Measurements from ENCODE around the gene FASTKD1.
A peak's percentile ranks its signal among the peaks of the same experiment; 100 is the strongest.
"Not testable (repeated sequence)": the region's sequence is repeated elsewhere in the genome, so short reads cannot be mapped to it uniquely, and the experiment has no call there.

FASTKD1 gene

DNA sequence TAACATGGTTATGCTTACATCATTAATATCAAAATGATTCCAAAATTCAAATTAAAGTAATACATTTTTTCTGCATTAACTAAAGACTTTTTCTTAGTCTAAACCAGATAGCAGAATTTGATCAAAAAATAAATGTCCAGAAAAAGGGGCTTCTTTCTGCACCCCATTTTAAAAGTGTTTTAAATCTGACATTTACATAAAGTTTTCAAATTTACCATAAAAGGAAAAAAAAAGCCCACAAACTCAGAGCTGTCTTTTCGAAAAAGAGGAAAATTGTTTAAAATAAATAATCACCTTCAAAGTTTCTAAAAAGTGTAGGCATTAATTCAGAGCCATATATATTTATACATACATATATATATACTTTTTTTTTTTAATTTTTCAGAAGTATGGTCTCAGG is 1.5 kb downstream of the FASTKD1 start:
- no peak for DNase-seq (ENCODE audit: low read depth in 1 of 2, low spot score in 1 of 2)

DNA sequence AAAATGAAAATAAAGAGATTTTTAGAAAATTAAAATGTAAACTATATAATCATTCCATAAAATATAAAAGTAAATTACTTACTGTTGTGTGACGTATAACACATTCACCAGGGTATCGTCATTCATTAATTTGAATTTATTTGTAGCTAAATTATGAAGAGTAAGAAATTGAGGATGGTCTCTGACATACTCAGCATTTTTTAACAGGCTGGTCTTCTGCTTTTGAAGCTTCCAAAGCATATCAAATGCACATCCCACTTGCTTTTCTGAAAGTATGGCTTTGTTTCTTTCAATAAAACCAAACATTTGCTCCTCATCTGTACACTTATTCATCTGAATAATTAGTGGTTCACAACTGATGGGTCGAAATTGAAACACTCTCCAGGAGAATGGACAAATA is 2.1 kb downstream of the FASTKD1 start:
- no peak for DNase-seq (ENCODE audit: low read depth in 1 of 2, low spot score in 1 of 2)

DNA sequence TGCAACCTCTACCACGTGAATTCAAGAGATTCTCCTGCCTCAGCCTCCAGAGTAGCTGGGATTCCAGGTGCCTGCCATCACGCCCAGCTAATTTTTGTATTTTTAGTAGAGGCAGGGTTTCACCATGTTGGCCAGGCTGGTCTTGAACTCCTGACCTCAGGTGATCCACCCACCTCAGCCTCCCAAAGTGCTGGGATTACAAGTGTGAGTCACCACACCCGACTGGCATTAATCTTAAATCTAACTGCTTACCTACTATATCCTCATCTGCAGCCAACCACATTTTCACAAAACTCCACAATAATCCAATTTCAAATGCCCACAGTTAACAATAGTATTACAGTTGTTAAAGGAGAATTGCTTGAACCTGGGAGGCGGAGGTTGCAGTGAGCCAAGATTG is 2.9 kb downstream of the FASTKD1 start:
- DNase-seq (ENCODE audit: low read depth in 1 of 2, low spot score in 1 of 2): not testable (repeated sequence)

DNA sequence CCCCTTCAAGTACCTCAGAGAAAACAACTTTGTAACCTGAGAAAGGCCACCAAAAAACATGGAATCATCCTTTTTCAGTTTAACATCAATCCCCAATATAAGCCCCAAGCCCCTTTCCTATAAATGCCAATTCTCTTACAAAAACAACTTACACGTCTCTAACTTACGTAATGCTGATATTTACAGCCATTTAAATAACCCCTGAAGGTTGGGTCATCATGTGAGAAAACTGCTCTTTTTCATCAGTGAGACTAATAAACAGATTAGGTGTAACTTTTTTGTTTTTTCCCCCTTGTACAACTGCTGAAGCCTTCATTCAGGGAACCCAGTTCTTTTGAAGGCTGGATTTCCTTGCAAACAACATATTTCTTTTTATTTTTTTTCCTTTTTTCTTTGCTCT is 3.7 kb downstream of the FASTKD1 start:
- no peak for DNase-seq (ENCODE audit: low read depth in 1 of 2, low spot score in 1 of 2)

DNA sequence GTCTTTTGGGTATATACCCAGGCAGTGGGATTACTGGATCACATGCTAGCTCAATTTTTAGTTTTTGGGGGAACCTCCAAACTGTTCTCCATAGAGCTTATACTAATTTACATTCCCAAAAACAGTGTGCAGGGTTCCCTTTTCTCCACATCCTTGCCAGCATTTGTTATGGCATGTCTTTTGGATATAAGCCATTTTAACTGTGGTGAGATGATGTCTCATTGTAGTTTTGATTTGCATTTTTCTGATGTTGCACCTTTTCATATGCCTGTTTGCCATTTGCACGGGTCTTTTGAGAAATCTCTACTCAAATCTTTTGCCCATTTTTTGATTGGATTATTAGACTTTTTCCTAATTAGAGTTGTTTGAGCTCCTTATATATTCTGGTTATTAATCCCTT is 8.0 kb downstream of the FASTKD1 start:
- DNase-seq (ENCODE audit: low read depth in 1 of 2, low spot score in 1 of 2): no peak

DNA sequence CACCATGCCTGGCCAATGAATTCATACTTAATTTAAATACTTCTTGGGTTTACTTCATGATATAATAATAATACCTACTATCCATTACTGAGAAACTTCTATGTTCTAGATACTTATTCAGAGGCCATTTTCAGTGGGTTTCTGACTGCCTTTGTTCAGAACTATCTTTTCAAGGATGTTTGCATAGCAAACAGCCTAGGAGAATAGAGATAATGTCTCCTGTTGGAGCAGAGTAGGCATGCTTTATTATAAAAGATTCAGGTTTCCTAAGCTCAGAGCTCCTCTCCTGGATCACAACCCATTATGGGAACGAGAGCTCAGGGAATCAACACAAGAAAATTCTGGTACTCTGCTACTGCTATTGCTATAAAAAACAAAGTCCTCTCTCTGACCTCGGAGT is 11.1 kb downstream of the FASTKD1 start:
- DNase-seq (ENCODE audit: low read depth in 1 of 2, low spot score in 1 of 2): no peak

DNA sequence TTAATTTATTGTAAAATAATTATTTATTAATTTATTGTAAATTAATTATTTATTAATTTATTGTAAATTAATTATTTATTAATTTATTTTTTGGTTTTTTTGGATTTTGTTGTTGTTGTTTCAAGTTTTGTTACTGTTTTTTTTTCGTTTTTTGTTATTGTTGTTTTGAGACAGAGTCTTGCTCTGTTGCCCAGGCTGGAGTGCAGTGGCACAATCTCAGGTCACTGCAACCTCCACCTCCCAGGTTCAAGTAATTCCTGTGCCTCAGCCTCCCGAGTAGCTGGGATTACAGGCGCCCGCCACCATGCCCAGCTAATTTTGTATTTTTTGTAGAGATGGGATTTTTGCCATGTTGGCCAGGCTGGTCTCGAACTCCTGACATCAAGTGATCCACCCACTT is 11.6 kb downstream of the FASTKD1 start:
- DNase-seq (ENCODE audit: low read depth in 1 of 2, low spot score in 1 of 2): not testable (repeated sequence)

DNA sequence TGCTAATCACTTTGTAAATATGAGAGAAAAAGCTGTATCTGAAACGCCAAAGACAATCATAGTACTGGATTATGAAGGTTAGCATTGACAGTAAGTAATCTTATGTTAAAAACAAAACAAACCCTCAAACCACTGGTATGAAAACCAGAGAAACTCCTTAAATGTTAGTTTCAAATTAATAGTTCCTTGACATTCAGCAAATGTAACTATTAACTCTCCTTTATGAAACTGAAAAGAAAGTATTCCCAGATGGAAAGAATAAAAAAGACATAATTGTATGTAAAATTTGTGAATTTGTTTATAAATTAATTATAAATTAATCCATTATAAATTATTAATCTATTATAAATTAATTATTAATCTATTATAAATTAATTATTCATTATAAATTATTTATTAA is 12.3 kb downstream of the FASTKD1 start:
- DNase-seq (ENCODE audit: low read depth in 1 of 2, low spot score in 1 of 2): no peak

DNA sequence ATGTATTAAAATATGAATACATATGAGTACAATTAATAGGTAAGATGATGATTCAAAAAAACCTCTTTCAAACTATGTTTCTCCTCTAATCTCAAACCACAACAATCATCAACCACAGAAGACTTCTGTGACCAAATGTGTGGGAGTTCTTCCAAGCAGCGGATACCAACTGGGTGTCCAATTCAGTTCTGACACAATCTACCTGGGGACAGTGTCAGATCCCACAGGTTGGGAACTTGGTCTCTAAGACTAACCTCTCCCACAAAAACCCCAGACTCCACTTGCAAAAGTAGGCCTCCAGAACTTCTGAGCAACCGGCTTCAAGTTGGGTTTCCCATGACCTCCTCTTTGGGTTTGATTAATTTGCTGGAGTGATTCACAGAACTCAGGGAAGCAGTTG is 26.9 kb downstream of the FASTKD1 start:
- DNase-seq (ENCODE audit: low read depth in 1 of 2, low spot score in 1 of 2): no peak

DNA sequence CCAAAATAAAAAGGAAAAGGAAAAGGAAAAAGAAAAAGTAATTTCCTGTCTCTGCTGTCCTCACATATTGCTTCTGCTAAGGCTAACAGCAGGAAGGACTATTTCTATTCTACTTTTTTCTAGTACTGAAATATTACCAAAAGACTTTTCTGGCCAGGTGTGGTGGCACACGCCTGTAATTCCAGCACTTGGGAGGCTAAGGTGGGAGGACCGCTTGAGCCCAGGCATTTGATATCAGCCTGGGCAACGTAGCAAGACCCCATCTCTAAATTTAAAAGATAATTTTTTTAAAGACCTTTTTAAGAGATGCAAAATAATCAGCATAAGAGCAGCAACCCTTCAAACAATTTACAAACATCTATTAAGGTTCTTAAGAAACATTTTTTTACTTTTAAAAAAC is 31.2 kb downstream of the FASTKD1 start:
- no peak for DNase-seq (ENCODE audit: low read depth in 1 of 2, low spot score in 1 of 2)

DNA sequence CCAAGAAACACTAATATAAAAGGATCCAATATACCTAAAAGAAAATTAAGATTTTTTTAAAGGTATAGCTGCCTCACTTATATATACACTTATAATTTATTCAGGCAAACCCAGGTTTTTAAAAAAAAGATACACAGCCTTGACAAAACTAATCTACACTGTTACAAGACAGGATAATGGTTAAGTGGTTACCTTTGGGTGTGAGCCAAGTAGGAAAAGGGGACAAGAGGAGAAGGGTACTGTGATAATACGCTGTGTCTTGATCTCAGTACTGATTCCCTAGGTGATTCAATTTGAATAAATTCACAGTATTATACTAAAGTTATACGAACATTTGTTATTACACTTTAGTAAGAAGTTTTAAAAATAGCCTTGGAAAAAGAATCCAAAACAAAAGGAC is 33.5 kb downstream of the FASTKD1 start:
- DNase-seq (ENCODE audit: low read depth in 1 of 2, low spot score in 1 of 2): no peak

DNA sequence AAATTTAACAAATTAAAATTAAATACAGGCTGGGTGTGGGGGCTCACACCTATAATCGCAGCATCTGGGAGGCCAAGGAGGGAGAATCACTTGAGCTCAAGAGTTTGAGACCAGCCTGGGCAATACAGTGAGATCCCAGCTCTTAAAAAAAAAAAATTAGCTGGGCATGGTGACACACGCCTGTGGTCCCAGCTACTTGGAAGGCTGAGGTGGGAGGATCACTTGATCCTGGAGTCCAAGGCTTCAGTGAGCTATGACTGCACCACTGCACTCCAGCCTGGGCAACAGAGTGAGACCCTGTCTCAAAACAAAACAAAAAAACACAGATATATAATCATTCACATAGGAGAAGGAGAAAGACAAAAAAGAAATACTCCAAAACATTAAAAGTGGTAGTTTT is 34.2 kb downstream of the FASTKD1 start:
- not testable (repeated sequence) for DNase-seq (ENCODE audit: low read depth in 1 of 2, low spot score in 1 of 2)

DNA sequence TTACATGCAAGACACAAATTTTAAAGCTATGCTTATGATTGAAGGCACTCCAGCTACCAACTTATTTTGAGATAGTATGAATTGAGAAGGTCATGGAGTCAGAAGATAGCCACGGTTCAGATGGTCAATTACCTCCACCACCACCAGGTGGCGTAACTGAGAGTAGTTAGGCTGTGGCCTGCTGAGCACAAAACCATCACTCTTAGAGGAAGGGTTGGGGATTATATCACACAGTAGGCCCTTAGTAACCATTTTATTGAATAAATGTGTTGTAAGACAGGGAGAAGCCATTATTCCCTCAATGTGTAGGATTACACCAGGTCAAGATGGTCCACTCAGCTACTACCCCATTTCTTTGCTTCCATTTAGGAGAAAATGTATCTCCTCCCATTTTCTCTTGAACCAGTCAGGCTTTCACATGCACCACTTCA is 45.4 kb downstream of the FASTKD1 start:
- DNase-seq (ENCODE audit: low read depth in 1 of 2, low spot score in 1 of 2): peak; percentile 49 to 59

DNA sequence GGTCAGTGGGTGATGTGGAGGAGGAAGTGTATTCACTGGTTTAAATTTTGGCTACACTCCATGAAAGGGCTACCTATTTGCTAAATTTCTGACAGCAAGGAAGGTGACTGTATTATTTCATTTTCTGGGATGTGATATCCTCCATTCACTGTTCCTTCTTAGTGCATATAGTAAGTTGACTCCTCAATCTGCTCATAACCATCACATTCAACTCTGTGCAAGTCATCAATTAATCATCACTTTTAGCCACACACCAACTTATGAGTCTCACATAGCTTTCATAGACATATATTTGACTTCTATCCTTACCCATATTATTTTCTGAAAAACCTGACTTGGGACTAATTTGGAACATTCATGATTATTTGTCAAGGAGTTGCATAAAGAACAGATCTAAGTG is 47.2 kb downstream of the FASTKD1 start:
- no peak for DNase-seq (ENCODE audit: low read depth in 1 of 2, low spot score in 1 of 2)

DNA sequence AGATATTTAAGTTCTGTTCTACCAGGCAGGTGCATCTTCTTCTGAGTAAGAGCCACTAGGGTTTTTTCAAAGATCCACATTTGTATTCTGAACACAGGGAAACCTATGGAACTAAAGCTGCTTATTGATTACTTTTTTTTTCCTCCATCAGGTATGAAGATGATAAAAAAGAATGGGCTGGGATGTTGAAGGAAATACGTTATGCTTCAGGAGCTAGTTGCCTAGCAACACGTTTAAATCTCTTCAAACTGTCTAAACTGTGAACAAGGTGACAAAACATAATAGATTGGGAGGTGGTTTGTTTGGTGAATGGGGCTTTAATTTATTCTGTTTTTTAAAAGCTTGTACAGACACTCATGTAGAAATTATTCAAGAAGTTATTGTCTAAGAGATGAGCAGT is 48.2 kb downstream of the FASTKD1 start:
- DNase-seq (ENCODE audit: low read depth in 1 of 2, low spot score in 1 of 2): no peak

DNA sequence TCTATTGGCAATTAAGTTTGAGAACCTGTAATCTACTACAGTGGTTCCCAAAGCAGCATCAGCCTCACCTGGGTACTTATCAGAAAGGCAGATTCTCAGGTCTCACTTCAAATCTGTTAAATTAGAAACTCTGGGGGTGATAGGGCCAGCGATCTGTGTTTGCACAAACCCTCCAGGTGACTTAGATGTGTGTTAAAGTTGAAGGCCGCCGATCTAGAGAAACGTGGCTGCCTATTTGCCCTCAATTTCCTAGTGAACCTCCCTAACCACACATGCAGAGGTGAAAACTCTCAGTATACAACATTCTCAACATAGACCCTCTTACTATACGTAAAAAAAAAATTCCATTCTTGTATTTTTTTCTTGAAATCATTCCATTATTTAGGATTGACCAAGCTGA is 50.0 kb downstream of the FASTKD1 start:
- no peak for DNase-seq (ENCODE audit: low read depth in 1 of 2, low spot score in 1 of 2)

DNA sequence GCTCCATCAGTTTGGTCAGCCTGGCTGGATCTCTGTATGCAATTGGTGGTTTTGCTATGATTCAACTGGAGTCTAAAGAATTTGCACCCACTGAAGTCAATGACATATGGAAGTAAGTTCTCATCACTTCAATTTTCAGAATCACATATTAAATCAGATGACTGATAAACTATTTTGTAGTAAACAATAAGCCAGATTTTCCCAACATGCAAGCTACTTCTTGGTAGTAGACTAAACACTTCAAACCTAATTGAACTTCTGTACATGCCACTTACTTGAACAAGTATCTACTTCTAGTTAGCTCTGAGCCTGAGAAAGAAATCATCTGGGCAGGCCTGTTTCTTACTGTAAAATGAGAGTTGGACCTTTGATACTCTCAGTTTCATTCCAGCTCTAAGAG is 52.8 kb downstream of the FASTKD1 start:
- DNase-seq (ENCODE audit: low read depth in 1 of 2, low spot score in 1 of 2): no peak

DNA sequence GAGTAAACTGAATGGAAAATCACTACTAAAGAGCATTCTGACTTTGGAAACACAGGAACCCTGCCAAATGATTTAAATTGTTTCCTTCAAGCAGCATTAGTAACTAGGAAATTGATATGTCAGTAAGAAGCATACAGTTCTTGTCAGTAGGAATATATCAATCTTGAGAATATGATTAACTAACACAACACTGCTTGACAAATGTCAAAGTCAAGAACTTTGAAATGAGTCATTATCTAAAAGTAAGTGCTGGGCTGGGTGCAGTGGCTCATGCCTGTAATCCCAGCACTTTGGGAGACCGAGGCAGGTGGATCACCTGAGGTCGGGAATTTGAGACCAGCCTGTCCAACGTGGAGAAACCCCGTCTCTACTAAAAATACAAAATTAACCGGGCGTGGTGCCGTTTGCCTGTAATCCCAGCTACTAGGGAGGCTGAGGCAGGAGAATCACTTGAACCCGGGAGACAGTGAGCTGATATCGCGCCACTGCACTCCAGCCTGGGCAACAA is 57.1 kb downstream of the FASTKD1 start:
- DNase-seq (ENCODE audit: low read depth in 1 of 2, low spot score in 1 of 2): not testable (repeated sequence)

DNA sequence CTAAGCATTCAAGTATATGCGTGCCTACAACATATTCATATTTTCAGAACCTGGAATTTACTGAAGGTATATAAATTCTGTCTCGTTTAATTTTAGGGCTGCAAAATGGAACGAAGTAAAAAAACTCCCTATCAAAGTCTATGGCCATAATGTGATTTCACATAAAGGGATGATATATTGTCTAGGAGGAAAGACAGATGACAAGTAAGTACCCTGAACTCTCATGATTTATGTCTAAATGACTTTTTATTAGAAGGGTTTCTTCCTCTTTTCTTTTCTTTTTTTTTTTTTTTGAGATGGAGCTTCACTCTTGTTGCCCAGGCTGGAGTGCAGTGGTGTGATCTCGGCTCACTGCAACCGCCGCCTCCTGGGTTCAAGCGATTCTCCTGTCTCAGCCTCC is 58.9 kb downstream of the FASTKD1 start:
- not testable (repeated sequence) for DNase-seq (ENCODE audit: low read depth in 1 of 2, low spot score in 1 of 2)

DNA sequence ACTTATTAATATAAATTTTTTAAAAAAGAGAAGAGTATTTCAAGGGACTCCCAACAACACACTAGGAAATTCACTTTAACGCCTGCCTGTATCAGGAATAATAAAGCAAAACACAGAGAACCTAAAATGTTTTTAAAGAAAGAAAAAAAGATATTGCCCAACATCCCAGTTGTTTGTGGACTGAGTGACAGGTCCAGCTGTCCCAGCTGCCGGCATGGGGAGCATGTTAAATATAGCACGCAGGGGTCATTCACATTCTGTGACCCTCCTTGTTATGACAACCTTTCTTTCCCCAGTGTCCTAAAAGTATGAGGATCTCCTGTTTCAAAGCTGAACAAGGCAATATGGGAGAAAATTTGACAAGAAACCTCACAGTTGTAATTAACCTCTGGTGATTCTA is 59.7 kb downstream of the FASTKD1 start:
- DNase-seq (ENCODE audit: low read depth in 1 of 2, low spot score in 1 of 2): no peak

DNA sequence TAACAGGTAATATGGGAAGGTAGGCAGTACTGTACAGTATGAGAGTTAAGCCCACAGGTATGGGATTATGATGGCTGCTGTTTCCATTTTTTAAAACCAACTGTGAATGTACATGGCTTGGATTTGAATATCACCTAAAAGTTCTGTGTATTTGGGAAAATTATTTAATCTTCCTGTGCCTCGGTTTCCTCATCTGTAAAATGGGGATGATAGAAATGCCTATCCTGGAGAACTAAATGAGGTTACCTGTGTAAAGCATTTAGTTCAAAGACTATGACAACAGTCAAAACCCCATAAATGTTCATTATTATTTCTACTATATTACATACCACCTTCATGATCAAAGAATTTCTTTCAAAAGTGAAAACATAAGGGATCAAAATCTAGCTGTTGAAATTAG is 60.6 kb downstream of the FASTKD1 start:
- DNase-seq (ENCODE audit: low read depth in 1 of 2, low spot score in 1 of 2): no peak

DNA sequence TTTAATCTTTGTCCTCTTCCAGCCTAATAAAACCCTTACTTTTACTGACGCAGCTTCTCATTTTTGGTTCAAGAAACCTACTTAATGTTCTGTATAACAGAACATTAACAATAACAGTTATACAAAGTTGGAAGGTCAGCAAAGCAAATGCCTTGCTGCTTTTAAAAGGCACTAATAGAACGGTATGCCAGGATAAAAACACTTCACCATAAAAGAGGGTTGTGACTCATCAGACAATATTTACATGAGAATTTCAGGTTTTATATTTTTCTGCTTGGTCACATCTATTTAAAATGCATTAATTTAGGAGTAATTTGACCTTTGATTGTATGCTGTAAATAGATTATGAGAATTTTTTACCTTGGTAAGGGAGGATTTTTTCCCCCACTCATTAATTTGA is 61.1 kb downstream of the FASTKD1 start:
- DNase-seq (ENCODE audit: low read depth in 1 of 2, low spot score in 1 of 2): no peak

DNA sequence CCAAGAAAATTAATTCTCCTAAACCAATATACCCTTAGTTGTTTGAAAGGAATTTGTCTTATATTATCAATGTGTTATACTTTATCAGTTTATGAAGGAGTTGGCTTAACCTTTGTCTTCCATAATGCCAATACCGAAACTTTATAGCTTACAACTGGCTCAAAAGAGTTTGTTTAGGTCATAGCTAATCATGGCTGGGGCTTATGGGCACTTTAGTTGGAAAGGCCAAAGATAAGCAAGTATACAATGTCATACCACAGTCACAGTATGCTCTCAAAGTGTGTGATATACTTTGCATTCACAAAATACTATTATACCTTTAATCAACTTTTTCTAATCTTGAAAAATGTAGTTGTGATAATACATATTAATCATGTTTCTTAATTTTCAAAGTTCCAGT is 61.8 kb downstream of the FASTKD1 start:
- DNase-seq (ENCODE audit: low read depth in 1 of 2, low spot score in 1 of 2): no peak

DNA sequence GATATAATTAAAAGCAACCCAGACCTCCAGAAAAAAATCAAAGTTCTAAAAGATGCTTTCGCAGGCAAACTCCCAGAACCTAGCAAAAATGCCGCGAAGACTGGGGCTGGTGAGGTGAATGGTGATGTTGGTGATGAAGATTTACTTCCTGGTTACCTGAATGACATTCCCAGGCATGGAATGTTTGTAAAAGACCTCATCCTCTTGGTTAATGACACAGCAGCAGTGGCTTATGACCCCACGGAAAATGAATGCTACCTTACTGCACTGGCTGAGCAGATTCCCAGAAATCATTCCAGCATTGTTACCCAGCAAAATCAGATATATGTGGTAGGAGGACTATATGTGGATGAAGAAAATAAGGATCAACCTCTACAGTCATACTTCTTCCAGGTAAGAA is 63.2 kb downstream of the FASTKD1 start:
- no peak for DNase-seq (ENCODE audit: low read depth in 1 of 2, low spot score in 1 of 2)
